GM23338 (cell line): Measurements from ENCODE around the gene CRTC1. TPM values are rescaled to one million over a fixed set of nuclear protein-coding genes. Genes with fewer than 3 reads are reported as not detected.
A peak's percentile ranks its signal among the peaks of the same experiment; 100 is the strongest.

Experiments used
- ATAC-seq: fragments of 200-7000 bp; cut with Tn5 transposase; 3 replicates; pipeline ENCODE4 v1.9.1; 2020
- DNase-seq: peaks from one replicate; pipeline ENCODE4 v3.0.0-alpha.2; 2015; ENCODE audit warnings: low spot score
- H2AFZ ChIP-seq: fragments of 200-600 bp; sonication (generic); 2 replicates; pipeline ENCODE4 v1.8.0; 2016; ENCODE audit warnings: antibody characterized with exemption, mild to moderate bottlenecking, moderate library complexity
- H3F3A ChIP-seq: fragments of 200-600 bp; sonication (generic); replicated peaks from 2 replicates; pipeline ENCODE4 v1.8.0; 2017; ENCODE audit warnings: antibody characterized with exemption, mixed run types, low read depth
- H3K27ac ChIP-seq: fragments of 200-600 bp; sonication (generic); 2 replicates; pipeline ENCODE4 v1.6.1; 2016; ENCODE audit warnings: low read depth
- H3K27me3 ChIP-seq: fragments of 200-600 bp; sonication (generic); 2 replicates; pipeline ENCODE4 v1.8.0; 2016; ENCODE audit warnings: mild to moderate bottlenecking, mixed run types, moderate library complexity; ENCODE audit not compliant: insufficient read depth
- H3K36me3 ChIP-seq: fragments of 200-600 bp; sonication (generic); 2 replicates; pipeline ENCODE4 v1.8.0; 2016; ENCODE audit warnings: mild to moderate bottlenecking; ENCODE audit not compliant: insufficient read depth
- H3K4me1 ChIP-seq: fragments of 200-600 bp; sonication (generic); 2 replicates; pipeline ENCODE4 v1.8.0; 2016; ENCODE audit warnings: mild to moderate bottlenecking, moderate library complexity; ENCODE audit not compliant: insufficient read depth
- H3K4me2 ChIP-seq: fragments of 200-600 bp; sonication (generic); 2 replicates; pipeline ENCODE4 v1.7.1; 2017; ENCODE audit warnings: mixed run types
- H3K4me3 ChIP-seq: fragments of 200-600 bp; sonication (generic); 2 replicates; pipeline ENCODE4 v1.6.1; 2016; ENCODE audit warnings: mixed run types
- H3K79me2 ChIP-seq: fragments of 200-600 bp; sonication (generic); replicated peaks from 2 replicates; pipeline ENCODE4 v1.8.0; 2017; ENCODE audit warnings: mild to moderate bottlenecking; ENCODE audit not compliant: insufficient read depth
- H3K9me2 ChIP-seq: fragments of 200-600 bp; sonication (generic); 2 replicates; pipeline ENCODE4 v1.8.0; 2017; ENCODE audit not compliant: insufficient read depth
- H4K20me1 ChIP-seq: fragments of 200-600 bp; sonication (generic); replicated peaks from 2 replicates; pipeline ENCODE4 v1.8.0; 2017; ENCODE audit warnings: mild to moderate bottlenecking; ENCODE audit not compliant: insufficient read depth
- H3K27ac Mint-ChIP-seq: 2 replicates; pipeline ENCODE4 v1.8.0; 2020; ENCODE audit warnings: inconsistent platforms, mild to moderate bottlenecking, moderate library complexity, mixed read lengths
- H3K27me3 Mint-ChIP-seq: 3 replicates; pipeline ENCODE4 v1.8.0; 2022; ENCODE audit warnings: low read depth, mild to moderate bottlenecking, moderate library complexity, mixed read lengths, inconsistent platforms; ENCODE audit not compliant: insufficient read depth, poor library complexity
- H3K36me3 Mint-ChIP-seq: 3 replicates; pipeline ENCODE4 v1.8.0; 2021; ENCODE audit warnings: low read depth, mild to moderate bottlenecking, inconsistent platforms, moderate library complexity, mixed read lengths
- H3K4me1 Mint-ChIP-seq: 3 replicates; pipeline ENCODE4 v1.8.0; 2020; ENCODE audit warnings: mild to moderate bottlenecking, inconsistent platforms, mixed read lengths
- H3K4me3 Mint-ChIP-seq: 3 replicates; pipeline ENCODE4 v1.8.0; 2021; ENCODE audit warnings: moderate library complexity, mild to moderate bottlenecking, inconsistent platforms, mixed read lengths
- H3K9me3 Mint-ChIP-seq: 3 replicates; pipeline ENCODE4 v1.8.0; 2020; ENCODE audit warnings: moderate library complexity, mild to moderate bottlenecking, inconsistent platforms, mixed read lengths
- EZH2 ChIP-seq: fragments of 200-600 bp; sonication (generic); IDR thresholded peaks from one replicate; pipeline ENCODE4 v1.8.0; 2017; ENCODE audit warnings: antibody characterized with exemption, mild to moderate bottlenecking, low read depth; ENCODE audit not compliant: unreplicated experiment
- EZH2phosphoT487 ChIP-seq: fragments of 200-600 bp; sonication (generic); IDR thresholded peaks from one replicate; pipeline ENCODE4 v1.8.1; 2018; ENCODE audit warnings: antibody characterized with exemption; ENCODE audit not compliant: unreplicated experiment
- POLR2AphosphoS5 ChIP-seq: IDR thresholded peaks from 2 replicates; pipeline ENCODE4 v1.6.1; 2016; ENCODE audit warnings: antibody characterized with exemption, low read depth
- STAT1 ChIP-seq: IDR thresholded peaks from one replicate; pipeline ENCODE4 v1.6.1; 2016; ENCODE audit warnings: antibody characterized with exemption; ENCODE audit not compliant: unreplicated experiment
- ZNF331 ChIP-seq: fragments of 250-450 bp; sonication (Bioruptor Pico); IDR thresholded peaks from 2 replicates; pipeline ENCODE4 v1.5.0; 2020; ENCODE audit warnings: low read depth, mild to moderate bottlenecking, moderate library complexity
- polyA plus RNA-seq: library from polyadenylated mRNA; unstranded; fragments of >200 nt; fragmentation: Nextera tagmentation; extraction: Ambion mirVana; gene quantifications from 2 replicates; pipeline ENCODE4 v1.2.1, GENCODE V29; 2016
- total RNA-seq: library from RNA; depleted of rRNA; stranded (reverse); fragments of >200 nt; shearing (Covaris generic); gene quantifications from 2 replicates; pipeline ENCODE4 v1.2.3, GENCODE V29; 2014
- TF ChIP-seq, protein P1 (sequence below): fragments of 250-450 bp; sonication (Bioruptor Pico); IDR thresholded peaks from 2 replicates; pipeline ENCODE4 v1.5.0; 2020; ENCODE audit warnings: mild to moderate bottlenecking, moderate library complexity
- TF ChIP-seq, protein P2 (sequence below), 2 experiments: fragments of 200-600 bp in 1 of 2; sonication (generic) in 1 of 2; conservative IDR thresholded peaks; 2 replicates each; pipeline versions ENCODE4 v1.5.1 to v1.6.1; 2016 to 2017; ENCODE audit warnings: antibody characterized with exemption in 2 of 2, low read depth in 2 of 2, mild to moderate bottlenecking in 2 of 2, moderate library complexity in 1 of 2
- TF ChIP-seq, protein P3 (sequence below): IDR thresholded peaks from 2 replicates; pipeline ENCODE4 v1.6.1; 2016; ENCODE audit warnings: antibody characterized with exemption

Gene CRTC1
- total and polyA plus RNA-seq, 2 experiments from 2014 or later: 5.4 to 8.4 TPM

DNA sequence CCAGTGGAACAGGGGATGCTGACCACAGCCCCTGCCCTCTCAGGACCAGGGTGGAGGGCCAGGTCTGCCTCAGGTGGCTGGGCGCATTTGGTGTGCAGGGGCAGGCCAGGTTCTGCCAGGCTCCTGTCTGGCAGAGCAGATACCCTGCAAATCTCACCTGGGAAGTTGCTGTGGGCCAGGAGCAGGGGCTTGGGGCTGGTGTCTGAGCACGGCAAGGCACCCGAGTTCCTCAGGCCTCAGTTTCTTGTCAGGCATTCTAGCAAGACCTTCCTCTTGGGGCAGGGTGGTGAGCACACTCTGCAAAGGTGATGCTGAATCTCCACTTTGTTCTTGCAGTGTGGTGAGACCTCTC, 1.1 kb downstream of the CRTC1 start:
- Histone ChIP-seq H3K4me2 (peak overlapping the region; percentile 85; the same call in 1 of the 2 replicates), H3K4me3 (peak overlapping the region; percentile 84), H3K27ac (no peak overlapping the region), H3K36me3 (no peaks in the 10 kb centered on the region), H4K20me1 (no peaks in the 10 kb centered on the region; the same call in 1 of the 2 replicates), H3K79me2 (peaks cover 49% of the 10 kb centered on the region), H2AFZ (no peak overlapping the region), H3K27me3 (no peaks in the 10 kb centered on the region), H3K4me1 (peaks cover 9% of the 10 kb centered on the region; the same call in 1 of the 2 replicates), H3F3A (0 out of 2 replicates have a peak, but pooled peaks cover 8% of the 10 kb centered on the region), H3K9me2 (no peaks in the 10 kb centered on the region)
- Mint-ChIP-seq H3K4me1 (peaks cover 8% of the 10 kb centered on the region; the same call in 2 of the 3 replicates), H3K36me3 (no peaks in the 10 kb centered on the region; the same call in 2 of the 3 replicates), H3K27me3 (peaks cover 28% of the 10 kb centered on the region), H3K27ac (no peak overlapping the region), H3K9me3 (no peaks in the 10 kb centered on the region), H3K4me3 (peak overlapping the region; percentile 69)
- no peak for TF ChIP-seq STAT1
- TF ChIP-seq EZH2phosphoT487: no peak
- TF ChIP-seq EZH2: no peak
- TF ChIP-seq, protein P1, sequence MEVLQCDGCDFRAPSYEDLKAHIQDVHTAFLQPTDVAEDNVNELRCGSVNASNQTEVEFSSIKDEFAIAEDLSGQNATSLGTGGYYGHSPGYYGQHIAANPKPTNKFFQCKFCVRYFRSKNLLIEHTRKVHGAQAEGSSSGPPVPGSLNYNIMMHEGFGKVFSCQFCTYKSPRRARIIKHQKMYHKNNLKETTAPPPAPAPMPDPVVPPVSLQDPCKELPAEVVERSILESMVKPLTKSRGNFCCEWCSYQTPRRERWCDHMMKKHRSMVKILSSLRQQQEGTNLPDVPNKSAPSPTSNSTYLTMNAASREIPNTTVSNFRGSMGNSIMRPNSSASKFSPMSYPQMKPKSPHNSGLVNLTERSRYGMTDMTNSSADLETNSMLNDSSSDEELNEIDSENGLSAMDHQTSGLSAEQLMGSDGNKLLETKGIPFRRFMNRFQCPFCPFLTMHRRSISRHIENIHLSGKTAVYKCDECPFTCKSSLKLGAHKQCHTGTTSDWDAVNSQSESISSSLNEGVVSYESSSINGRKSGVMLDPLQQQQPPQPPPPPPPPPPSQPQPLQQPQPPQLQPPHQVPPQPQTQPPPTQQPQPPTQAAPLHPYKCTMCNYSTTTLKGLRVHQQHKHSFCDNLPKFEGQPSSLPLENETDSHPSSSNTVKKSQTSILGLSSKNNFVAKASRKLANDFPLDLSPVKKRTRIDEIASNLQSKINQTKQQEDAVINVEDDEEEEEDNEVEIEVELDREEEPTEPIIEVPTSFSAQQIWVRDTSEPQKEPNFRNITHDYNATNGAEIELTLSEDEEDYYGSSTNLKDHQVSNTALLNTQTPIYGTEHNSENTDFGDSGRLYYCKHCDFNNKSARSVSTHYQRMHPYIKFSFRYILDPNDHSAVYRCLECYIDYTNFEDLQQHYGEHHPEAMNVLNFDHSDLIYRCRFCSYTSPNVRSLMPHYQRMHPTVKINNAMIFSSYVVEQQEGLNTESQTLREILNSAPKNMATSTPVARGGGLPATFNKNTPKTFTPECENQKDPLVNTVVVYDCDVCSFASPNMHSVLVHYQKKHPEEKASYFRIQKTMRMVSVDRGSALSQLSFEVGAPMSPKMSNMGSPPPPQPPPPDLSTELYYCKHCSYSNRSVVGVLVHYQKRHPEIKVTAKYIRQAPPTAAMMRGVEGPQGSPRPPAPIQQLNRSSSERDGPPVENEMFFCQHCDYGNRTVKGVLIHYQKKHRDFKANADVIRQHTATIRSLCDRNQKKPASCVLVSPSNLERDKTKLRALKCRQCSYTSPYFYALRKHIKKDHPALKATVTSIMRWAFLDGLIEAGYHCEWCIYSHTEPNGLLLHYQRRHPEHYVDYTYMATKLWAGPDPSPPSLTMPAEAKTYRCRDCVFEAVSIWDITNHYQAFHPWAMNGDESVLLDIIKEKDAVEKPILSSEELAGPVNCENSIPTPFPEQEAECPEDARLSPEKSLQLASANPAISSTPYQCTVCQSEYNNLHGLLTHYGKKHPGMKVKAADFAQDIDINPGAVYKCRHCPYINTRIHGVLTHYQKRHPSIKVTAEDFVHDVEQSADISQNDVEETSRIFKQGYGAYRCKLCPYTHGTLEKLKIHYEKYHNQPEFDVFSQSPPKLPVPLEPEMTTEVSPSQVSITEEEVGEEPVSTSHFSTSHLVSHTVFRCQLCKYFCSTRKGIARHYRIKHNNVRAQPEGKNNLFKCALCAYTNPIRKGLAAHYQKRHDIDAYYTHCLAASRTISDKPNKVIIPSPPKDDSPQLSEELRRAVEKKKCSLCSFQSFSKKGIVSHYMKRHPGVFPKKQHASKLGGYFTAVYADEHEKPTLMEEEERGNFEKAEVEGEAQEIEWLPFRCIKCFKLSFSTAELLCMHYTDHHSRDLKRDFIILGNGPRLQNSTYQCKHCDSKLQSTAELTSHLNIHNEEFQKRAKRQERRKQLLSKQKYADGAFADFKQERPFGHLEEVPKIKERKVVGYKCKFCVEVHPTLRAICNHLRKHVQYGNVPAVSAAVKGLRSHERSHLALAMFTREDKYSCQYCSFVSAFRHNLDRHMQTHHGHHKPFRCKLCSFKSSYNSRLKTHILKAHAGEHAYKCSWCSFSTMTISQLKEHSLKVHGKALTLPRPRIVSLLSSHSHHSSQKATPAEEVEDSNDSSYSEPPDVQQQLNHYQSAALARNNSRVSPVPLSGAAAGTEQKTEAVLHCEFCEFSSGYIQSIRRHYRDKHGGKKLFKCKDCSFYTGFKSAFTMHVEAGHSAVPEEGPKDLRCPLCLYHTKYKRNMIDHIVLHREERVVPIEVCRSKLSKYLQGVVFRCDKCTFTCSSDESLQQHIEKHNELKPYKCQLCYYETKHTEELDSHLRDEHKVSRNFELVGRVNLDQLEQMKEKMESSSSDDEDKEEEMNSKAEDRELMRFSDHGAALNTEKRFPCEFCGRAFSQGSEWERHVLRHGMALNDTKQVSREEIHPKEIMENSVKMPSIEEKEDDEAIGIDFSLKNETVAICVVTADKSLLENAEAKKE (CRISPR knock-in tag): no peak
- TF ChIP-seq, protein P2, sequence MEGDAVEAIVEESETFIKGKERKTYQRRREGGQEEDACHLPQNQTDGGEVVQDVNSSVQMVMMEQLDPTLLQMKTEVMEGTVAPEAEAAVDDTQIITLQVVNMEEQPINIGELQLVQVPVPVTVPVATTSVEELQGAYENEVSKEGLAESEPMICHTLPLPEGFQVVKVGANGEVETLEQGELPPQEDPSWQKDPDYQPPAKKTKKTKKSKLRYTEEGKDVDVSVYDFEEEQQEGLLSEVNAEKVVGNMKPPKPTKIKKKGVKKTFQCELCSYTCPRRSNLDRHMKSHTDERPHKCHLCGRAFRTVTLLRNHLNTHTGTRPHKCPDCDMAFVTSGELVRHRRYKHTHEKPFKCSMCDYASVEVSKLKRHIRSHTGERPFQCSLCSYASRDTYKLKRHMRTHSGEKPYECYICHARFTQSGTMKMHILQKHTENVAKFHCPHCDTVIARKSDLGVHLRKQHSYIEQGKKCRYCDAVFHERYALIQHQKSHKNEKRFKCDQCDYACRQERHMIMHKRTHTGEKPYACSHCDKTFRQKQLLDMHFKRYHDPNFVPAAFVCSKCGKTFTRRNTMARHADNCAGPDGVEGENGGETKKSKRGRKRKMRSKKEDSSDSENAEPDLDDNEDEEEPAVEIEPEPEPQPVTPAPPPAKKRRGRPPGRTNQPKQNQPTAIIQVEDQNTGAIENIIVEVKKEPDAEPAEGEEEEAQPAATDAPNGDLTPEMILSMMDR (conservative IDR thresholded peaks at IDR 0.05; ENCODE audit: low read depth in 2 of 2): no peak
- no peak for TF ChIP-seq POLR2AphosphoS5
- TF ChIP-seq ZNF331 (CRISPR knock-in tag): no peak
- TF ChIP-seq, protein P3, sequence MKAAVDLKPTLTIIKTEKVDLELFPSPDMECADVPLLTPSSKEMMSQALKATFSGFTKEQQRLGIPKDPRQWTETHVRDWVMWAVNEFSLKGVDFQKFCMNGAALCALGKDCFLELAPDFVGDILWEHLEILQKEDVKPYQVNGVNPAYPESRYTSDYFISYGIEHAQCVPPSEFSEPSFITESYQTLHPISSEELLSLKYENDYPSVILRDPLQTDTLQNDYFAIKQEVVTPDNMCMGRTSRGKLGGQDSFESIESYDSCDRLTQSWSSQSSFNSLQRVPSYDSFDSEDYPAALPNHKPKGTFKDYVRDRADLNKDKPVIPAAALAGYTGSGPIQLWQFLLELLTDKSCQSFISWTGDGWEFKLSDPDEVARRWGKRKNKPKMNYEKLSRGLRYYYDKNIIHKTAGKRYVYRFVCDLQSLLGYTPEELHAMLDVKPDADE: no peak
- ATAC-seq (no peak), DNase-seq (no peak)
